Measurements from ENCODE around the gene CPN2. TPM values are rescaled to one million over a fixed set of nuclear protein-coding genes. Genes with fewer than 3 reads are reported as not detected.

Gene CPN2
- total and polyA plus RNA-seq, 11 donors = 0.14 to 6.0 (median 0.72) TPM

DNA sequence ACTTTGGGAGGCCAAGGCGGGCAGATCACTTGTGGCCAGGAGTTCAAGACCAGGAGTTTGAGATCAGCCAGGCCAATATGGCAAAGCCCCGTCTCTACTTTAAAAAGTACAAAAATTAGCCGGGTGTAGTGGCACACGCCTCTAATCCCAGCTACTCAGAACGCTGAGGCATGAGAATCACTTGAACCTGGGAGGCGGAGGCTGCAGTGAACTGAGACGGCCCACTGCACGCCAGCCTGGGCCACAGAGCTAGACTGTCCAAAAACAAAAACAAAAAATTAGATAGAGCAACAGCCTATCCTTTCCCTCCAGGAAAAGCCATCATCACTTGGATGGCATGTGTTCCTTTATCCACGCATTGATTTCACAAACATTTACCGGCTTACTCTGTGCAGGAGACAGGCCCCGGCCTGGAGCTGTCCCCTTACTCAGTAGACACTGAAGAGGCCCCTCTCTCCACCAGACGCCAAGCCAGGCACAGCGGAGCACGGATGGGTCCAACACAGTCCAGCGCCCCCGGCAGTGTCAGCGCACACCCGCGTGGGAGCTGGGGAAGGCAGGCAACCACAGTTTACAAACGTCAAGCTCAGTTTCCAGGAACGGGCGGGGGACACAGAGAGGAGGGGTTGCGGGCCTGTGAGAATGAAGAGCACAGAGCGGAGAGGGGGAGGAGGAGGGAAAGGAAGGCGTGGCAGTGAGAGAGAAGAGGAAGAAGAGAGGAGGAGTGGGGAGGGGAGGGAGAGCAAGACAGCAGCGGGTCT lies 44.8 kb upstream of the CPN2 start:
- H3K36me3 ChIP-seq = no peaks in the 10 kb centered on the region
- H3K4me3 ChIP-seq = peak overlapping the region in 7 of 12 donors; percentile 14 to 48 (median 45)
- H3K27me3 ChIP-seq = peaks cover 6 to 40% (median 17%) of the 10 kb centered on the region in 9 donors
- peaks cover 3 to 22% (median 11%) of the 10 kb centered on the region in 12 donors for H3K4me1 ChIP-seq
- no peak for TF ChIP-seq POLR2A (IDR thresholded peaks at IDR 0.05)
- TF ChIP-seq, protein P1, sequence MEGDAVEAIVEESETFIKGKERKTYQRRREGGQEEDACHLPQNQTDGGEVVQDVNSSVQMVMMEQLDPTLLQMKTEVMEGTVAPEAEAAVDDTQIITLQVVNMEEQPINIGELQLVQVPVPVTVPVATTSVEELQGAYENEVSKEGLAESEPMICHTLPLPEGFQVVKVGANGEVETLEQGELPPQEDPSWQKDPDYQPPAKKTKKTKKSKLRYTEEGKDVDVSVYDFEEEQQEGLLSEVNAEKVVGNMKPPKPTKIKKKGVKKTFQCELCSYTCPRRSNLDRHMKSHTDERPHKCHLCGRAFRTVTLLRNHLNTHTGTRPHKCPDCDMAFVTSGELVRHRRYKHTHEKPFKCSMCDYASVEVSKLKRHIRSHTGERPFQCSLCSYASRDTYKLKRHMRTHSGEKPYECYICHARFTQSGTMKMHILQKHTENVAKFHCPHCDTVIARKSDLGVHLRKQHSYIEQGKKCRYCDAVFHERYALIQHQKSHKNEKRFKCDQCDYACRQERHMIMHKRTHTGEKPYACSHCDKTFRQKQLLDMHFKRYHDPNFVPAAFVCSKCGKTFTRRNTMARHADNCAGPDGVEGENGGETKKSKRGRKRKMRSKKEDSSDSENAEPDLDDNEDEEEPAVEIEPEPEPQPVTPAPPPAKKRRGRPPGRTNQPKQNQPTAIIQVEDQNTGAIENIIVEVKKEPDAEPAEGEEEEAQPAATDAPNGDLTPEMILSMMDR (IDR thresholded peaks at IDR 0.05) = no peak
- intact Hi-C loops (cut with DNase I) = loop anchor here in 1 of 10 donors (5.0 kb wide), 1 partner anchor 49 kb away; no protein-coding TSS in a partner anchor
- no peak overlapping the region for H3K27ac ChIP-seq
- peaks cover 0 to 6% (median 0%) of the 10 kb centered on the region in 12 donors for H3K9me3 ChIP-seq
- WGBS, 4 donors = 64 to 70% (median 65%) methylated on average over 26 of the region's 26 CpGs
- ATAC-seq = peak; percentile 34 to 75 (median 49)
- DNase-seq = peak in 2 of 5 donors; percentile 33 to 43

DNA sequence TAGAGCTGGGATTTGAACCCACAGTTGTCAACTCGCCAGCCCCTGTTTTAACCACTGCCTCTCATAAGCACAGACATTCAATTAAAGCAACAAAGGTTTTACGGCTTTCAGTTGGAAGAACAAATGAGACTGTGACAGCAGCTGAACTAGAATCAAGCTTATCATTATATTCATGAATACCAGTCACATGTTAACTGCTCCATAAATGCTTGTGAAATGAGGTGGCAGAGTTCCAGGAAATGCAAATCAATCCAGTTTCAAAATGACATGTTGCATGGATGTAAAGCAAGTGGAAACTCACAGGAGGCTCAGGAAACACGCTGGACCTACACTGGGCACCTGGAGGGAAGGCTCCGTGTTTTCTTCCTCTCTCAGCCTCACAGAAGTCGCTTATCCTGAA lies 44.1 kb upstream of the CPN2 start:
- no peak overlapping the region for H3K4me3 ChIP-seq
- H3K9me3 ChIP-seq = peaks cover 0 to 14% (median 0%) of the 10 kb centered on the region in 12 donors
- intact Hi-C loops (cut with DNase I) = loop anchor here in 1 of 10 donors (5.0 kb wide), 1 partner anchor 48 kb away; no protein-coding TSS in a partner anchor
- DNase-seq = no peak
- WGBS, 4 donors = 91 to 94% (median 93%) methylated on average over 5 of the region's 5 CpGs
- peaks cover 3 to 22% (median 11%) of the 10 kb centered on the region in 12 donors for H3K4me1 ChIP-seq
- peaks cover 6 to 40% (median 17%) of the 10 kb centered on the region in 9 donors for H3K27me3 ChIP-seq
- no peak overlapping the region for H3K27ac ChIP-seq
- TF ChIP-seq, protein P1 (IDR thresholded peaks at IDR 0.05) = no peak
- no peaks in the 10 kb centered on the region for H3K36me3 ChIP-seq
- ATAC-seq = no peak

GRCh38 chr3:194392576-194392975 lies 41.4 kb upstream of the CPN2 start:
- Histone ChIP-seq H3K36me3 (no peaks in the 10 kb centered on the region), H3K27ac (no peak overlapping the region), H3K27me3 (peaks cover 3 to 20% (median 11%) of the 10 kb centered on the region in 9 donors), H3K4me1 (peaks cover 0 to 12% (median 5%) of the 10 kb centered on the region in 12 donors), H3K9me3 (peaks cover 0 to 15% (median 0%) of the 10 kb centered on the region in 12 donors), H3K4me3 (no peak overlapping the region)
- WGBS, 4 donors = 88 to 91% (median 89%) methylated on average over 7 of the region's 7 CpGs
- no peak for TF ChIP-seq POLR2A (IDR thresholded peaks at IDR 0.05)
- TF ChIP-seq, protein P1 (IDR thresholded peaks at IDR 0.05) = no peak
- intact Hi-C loops (cut with DNase I) = no loop called here
- DNase-seq (no peak), ATAC-seq (no peak)

DNA sequence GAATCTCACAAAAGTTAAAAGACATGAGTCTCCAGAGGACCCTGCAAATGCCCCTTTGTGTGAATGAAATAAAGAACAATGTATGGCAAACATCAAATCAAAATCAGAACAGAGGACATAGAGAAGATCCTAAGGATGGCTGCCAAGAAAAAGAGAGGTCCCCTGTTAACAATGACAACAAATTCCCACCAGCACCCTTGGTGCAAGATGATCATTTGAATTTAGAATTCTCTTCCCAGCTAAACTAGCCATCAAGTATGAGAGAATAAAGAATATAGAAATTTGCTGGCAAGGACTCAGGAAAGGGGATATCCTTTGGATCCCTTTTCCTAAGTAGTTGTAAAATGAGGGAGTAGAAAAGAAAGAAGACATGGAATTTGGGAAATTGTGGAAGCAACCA lies 39.7 kb upstream of the CPN2 start:
- H3K27me3 ChIP-seq = peaks cover 0 to 15% (median under 1%) of the 10 kb centered on the region in 9 donors
- peaks cover 0 to 15% (median 0%) of the 10 kb centered on the region in 12 donors for H3K9me3 ChIP-seq
- H3K4me1 ChIP-seq = no peaks in the 10 kb centered on the region
- no peaks in the 10 kb centered on the region for H3K36me3 ChIP-seq
- DNase-seq = no peak
- no peak for ATAC-seq
- H3K4me3 ChIP-seq = no peak overlapping the region
- intact Hi-C loops (cut with DNase I) = no loop called here
- TF ChIP-seq, protein P1 (IDR thresholded peaks at IDR 0.05) = no peak
- TF ChIP-seq POLR2A (IDR thresholded peaks at IDR 0.05) = no peak
- H3K27ac ChIP-seq = no peak overlapping the region

Data from heart left ventricle (tissue), 16 donors.